Measurements from ENCODE around the gene BBC3. TPM values are rescaled to one million over a fixed set of nuclear protein-coding genes. Genes with fewer than 3 reads are reported as not detected.

Gene BBC3
- total RNA-seq, 3 donors from 2014 or later: 4.5 to 7.5 (median 6.4) TPM

DNA sequence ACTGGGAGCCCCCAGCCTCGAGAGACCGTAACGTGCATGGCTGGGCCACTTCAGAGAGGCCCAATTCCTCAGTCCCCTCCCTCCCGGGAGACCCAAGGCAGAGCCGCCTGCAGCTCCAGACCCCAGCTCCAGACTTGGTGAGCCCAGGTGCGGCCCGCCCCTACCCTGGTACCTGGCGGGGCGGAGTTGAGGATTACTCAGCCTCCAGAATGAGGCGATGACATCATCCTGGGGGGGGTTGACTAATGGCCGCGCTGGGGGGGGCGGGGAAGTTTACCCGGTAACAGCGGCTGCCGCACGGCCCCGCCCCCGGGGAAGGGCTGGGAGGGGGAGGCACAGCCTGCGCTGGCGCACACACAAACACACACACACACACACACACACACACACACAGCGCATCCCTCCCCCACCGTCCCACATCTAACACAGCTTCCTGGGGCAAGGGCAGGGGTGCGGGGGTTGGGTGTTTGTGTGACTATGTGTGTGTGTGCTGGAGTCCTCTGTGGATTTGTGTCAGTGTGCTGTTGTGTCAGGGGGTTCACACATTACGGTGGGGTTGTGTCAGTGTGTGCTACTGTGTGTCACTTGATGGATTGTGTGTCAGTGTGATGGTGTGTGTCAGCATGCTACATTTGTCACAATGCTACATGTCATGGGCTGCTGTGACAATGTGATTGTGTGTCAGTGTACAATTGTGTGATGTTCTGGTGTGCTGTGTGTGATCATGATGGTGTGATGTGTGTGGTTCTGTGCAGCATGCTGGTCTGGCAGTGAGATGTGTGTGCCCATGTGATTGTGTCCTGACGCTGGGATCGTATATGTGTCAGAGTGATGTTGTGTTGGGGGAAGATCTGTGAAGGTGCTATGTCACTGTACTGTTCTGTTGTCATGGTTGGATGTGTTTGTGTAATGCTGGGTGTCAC lies 10.3 kb upstream of the BBC3 start:
- no peak for TF ChIP-seq POLR2A (IDR thresholded peaks at IDR 0.05)
- TF ChIP-seq CTCF (IDR thresholded peaks at IDR 0.05): no peak
- no peak for TF ChIP-seq POLR2AphosphoS5 (IDR thresholded peaks at IDR 0.05)
- peak; percentile 78 to 79 for DNase-seq (ENCODE audit: low spot score in 2 of 2)
- Histone ChIP-seq H3K9me3 (no peaks in the 10 kb centered on the region), H3K36me3 (no peaks in the 10 kb centered on the region), H3K4me1 (peaks cover 0 to 20% of the 10 kb centered on the region in 2 donors), H3K27ac (no peak overlapping the region), H3K27me3 (no peaks in the 10 kb centered on the region), H3K4me3 (peak overlapping the region in 1 of 3 donors; percentile 51)
- intact Hi-C loops (cut with DNase I; ENCODE audit: low total_unique reads): loop anchor here (1.0 kb wide), 1 partner anchor 32 kb away; no protein-coding TSS in a partner anchor

DNA sequence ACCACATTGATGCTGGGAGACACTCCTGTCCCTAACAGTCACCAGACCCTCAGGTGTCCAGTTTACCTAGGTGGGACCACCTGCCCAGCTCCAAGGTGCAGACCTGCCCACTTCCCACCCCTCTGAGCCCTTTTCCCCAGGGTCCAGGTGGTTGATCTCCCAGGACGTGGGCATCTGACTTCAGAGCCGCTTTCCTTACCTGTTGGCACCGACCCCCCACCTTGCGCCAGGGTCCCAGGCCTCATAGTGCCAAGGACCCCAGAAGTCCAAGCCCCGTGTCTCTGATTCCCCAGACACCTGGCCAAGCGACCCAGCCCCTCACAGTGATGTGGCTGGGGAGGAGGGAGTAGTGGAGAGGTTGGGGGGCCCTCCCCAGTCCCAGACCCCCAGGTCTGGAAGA lies 9.6 kb upstream of the BBC3 start:
- H3K27me3 ChIP-seq: no peaks in the 10 kb centered on the region
- peak overlapping the region in 1 of 3 donors; percentile 51 for H3K4me3 ChIP-seq
- H3K27ac ChIP-seq: no peak overlapping the region
- H3K4me1 ChIP-seq: peaks cover 0 to 20% of the 10 kb centered on the region in 2 donors
- H3K36me3 ChIP-seq: no peaks in the 10 kb centered on the region
- TF ChIP-seq POLR2AphosphoS5 (IDR thresholded peaks at IDR 0.05) (no peak), CTCF (IDR thresholded peaks at IDR 0.05) (no peak), POLR2A (IDR thresholded peaks at IDR 0.05) (no peak)
- DNase-seq (ENCODE audit: low spot score in 2 of 2): no peak
- intact Hi-C loops (cut with DNase I; ENCODE audit: low total_unique reads): no loop called here
- H3K9me3 ChIP-seq: no peaks in the 10 kb centered on the region

GRCh38 chr19:47239610-47240296 lies 8.8 kb upstream of the BBC3 start:
- Histone ChIP-seq H3K27me3 (no peaks in the 10 kb centered on the region), H3K27ac (peak overlapping the region in 1 of 2 donors; percentile 17), H3K4me1 (peaks cover 0 to 20% of the 10 kb centered on the region in 2 donors), H3K4me3 (peak overlapping the region in 2 of 3 donors; percentile 43 to 62), H3K36me3 (no peaks in the 10 kb centered on the region), H3K9me3 (no peaks in the 10 kb centered on the region)
- no peak for TF ChIP-seq POLR2AphosphoS5 (IDR thresholded peaks at IDR 0.05)
- TF ChIP-seq CTCF (IDR thresholded peaks at IDR 0.05): no peak
- TF ChIP-seq POLR2A (IDR thresholded peaks at IDR 0.05): no peak
- peak in 1 of 2 donors; percentile 48 for DNase-seq (ENCODE audit: low spot score in 2 of 2)
- intact Hi-C loops (cut with DNase I; ENCODE audit: low total_unique reads): no loop called here

GRCh38 chr19:47239152-47239551 lies 8.2 kb upstream of the BBC3 start:
- DNase-seq (ENCODE audit: low spot score in 2 of 2): no peak
- Histone ChIP-seq H3K4me1 (peaks cover 0 to 17% of the 10 kb centered on the region in 2 donors), H3K36me3 (no peaks in the 10 kb centered on the region), H3K27me3 (no peaks in the 10 kb centered on the region), H3K4me3 (peak overlapping the region in 2 of 3 donors; percentile 43 to 62), H3K9me3 (no peaks in the 10 kb centered on the region), H3K27ac (peak overlapping the region in 1 of 2 donors; percentile 17)
- intact Hi-C loops (cut with DNase I; ENCODE audit: low total_unique reads): no loop called here
- TF ChIP-seq POLR2AphosphoS5 (IDR thresholded peaks at IDR 0.05) (no peak), POLR2A (IDR thresholded peaks at IDR 0.05) (no peak), CTCF (IDR thresholded peaks at IDR 0.05) (no peak)
